ENCODE measurements around the gene GGTLC1.

The GGTLC1 gene

GRCh38 chr20:23988561-23988960, at the start of gene GGTLC1:
GGTLC1 (minus strand) TSS chr20:23988779; CDS start chr20:23986611, 2,168 bp downstream.
- TF ChIP-seq ZNF274 (IDR thresholded peaks at IDR 0.05; ENCODE audit: low read depth, low read length): no peak
- H3K4me3 ChIP-seq (ENCODE audit: low read length): no peak within 1 kb of the TSS

GRCh38 chr20:24034820-24035219, 46.2 kb upstream of the GGTLC1 start:
- no peak overlapping the region for H3K4me3 ChIP-seq (ENCODE audit: low read length)
- TF ChIP-seq ZNF274 (IDR thresholded peaks at IDR 0.05; ENCODE audit: low read depth, low read length): no peak

DNA sequence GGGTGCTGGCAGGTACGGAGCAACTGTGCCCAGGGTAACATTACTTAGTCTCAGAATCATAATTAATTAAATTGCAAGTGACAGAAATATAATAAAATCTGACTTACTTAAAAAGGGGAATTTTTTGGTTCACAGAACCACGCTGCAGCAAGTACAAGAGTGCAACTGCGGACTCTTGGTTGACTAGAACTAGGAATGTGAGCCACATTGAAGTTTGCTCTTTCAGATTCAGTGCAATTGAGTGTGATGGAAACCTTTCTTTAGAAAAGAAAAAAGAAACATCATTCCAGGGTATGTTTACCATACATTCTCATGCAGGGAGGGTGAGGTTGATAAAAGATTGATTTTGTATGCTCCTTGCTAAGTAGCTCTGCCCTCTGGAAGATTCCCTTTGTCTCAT, 45.0 kb upstream of the GGTLC1 start:
- H3K4me3 ChIP-seq (ENCODE audit: low read length): no peak overlapping the region
- no peak for TF ChIP-seq ZNF274 (IDR thresholded peaks at IDR 0.05; ENCODE audit: low read depth, low read length)

DNA sequence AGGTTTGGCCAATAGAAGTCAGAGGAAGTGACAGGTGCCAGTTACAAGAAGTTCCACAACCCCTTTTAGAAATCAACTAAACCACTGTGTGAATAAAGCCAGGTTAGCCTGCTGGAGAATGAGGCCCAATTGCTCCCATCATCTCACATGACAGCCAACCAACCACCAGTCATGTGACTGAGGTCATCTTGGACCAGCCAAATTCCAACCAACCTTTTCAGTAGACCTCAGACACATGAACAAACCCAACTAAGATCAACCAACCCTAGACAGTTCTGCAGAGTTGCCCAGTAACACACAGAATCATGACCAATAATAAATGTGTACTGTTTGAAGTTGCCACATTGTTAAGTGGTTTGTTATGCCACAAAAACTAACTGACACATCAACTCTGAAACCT, 44.6 kb upstream of the GGTLC1 start:
- no peak overlapping the region for H3K4me3 ChIP-seq (ENCODE audit: low read length)
- TF ChIP-seq ZNF274 (IDR thresholded peaks at IDR 0.05; ENCODE audit: low read depth, low read length): no peak

- H3K4me3 ChIP-seq (ENCODE audit: low read length): no peak overlapping the region
- TF ChIP-seq ZNF274 (IDR thresholded peaks at IDR 0.05; ENCODE audit: low read depth, low read length): no peak
Measured at GRCh38 chr20:24032400-24032898, 43.9 kb upstream of the GGTLC1 start.

DNA sequence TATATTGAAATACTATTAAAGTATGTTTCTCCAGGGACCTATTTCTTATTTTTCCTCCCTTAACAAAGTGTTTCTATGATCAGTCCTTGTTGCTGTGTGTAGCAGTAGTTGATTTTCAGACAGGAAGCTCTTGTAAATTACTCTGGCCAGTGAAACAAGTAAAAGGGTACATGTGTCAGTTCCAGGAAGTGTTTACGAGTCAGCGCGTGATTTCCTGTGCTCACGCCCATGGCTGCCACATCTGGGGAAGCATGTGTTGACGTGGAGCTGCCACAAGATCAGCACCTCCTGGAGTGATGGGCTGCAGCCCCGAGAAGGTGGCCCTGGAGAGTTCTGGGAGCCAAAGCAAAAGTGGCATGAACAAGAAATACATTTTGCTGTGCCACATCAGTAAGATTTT, 38.6 kb upstream of the GGTLC1 start:
- no peak for TF ChIP-seq ZNF274 (IDR thresholded peaks at IDR 0.05; ENCODE audit: low read depth, low read length)
- no peak overlapping the region for H3K4me3 ChIP-seq (ENCODE audit: low read length)

GRCh38 chr20:24022621-24023180, 34.1 kb upstream of the GGTLC1 start:
- TF ChIP-seq ZNF274 (IDR thresholded peaks at IDR 0.05; ENCODE audit: low read depth, low read length): no peak
- H3K4me3 ChIP-seq (ENCODE audit: low read length): no peak overlapping the region

DNA sequence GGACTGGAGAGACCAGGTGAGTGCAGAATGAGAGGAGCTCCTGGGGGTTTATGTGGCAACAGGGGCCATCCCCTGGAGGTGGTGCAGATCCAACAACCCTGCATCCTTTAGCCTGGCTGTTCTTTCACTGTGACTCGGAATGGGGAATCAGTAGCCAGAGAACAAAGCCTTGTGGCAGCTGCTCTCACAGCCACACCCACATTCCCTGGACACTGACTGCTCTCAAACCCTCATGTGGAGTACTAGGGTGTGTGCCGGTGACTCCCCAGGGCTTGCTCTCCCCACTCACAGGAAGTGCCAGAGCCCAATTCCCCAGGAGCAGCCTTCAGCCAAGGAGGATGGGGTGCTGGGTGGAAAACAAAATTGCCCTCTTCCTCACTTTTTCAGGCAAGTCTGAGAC, 30.2 kb upstream of the GGTLC1 start:
- no peak for TF ChIP-seq ZNF274 (IDR thresholded peaks at IDR 0.05; ENCODE audit: low read depth, low read length)

GRCh38 chr20:24017458-24017755, 28.8 kb upstream of the GGTLC1 start:
- H3K4me3 ChIP-seq (ENCODE audit: low read length): no peak overlapping the region
- no peak for TF ChIP-seq ZNF274 (IDR thresholded peaks at IDR 0.05; ENCODE audit: low read depth, low read length)

More for the DNA sequence above, 30.2 kb upstream of the GGTLC1 start:
- no peak overlapping the region for H3K4me3 ChIP-seq (ENCODE audit: low read length)

DNA sequence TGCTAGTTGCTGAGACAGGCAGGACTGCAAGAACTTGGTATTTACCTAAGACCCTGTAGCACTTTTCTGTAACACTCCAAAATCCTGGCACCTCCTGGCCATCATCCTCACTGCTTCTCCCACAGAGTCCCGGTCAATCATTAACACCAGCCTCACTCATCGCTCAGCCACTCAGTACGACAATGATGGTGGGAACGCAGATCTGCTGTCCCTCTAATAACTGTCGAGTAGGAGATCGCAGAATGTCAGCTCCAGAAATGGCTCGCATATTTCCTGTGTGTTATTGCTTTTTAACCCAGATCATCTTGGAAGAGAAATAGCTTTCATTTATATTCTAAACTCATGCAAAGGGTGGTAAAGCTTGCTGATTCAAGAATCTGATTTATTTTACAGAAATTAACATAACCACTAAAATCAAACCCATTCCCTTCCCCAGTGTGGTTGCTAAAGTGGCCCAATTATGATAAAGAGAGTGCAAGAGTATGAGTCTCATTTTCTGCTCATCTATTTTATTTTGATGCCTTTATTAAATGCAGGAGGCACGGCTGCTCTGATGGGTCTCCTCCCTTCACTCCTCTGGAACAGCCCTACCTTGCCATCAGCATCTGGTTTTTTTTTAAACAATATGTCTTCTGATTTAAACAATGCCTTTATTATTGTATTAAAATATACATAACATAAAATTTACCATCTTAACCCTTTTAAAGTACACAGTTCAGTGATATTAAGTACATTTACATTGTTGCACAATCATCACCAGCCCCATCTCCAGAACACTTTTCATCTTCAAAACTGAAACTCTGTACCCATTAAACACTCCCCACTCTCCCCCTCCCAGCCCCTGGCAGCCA, 28.3 kb upstream of the GGTLC1 start:
- TF ChIP-seq ZNF274 (IDR thresholded peaks at IDR 0.05; ENCODE audit: low read depth, low read length): no peak
- no peak overlapping the region for H3K4me3 ChIP-seq (ENCODE audit: low read length)

DNA sequence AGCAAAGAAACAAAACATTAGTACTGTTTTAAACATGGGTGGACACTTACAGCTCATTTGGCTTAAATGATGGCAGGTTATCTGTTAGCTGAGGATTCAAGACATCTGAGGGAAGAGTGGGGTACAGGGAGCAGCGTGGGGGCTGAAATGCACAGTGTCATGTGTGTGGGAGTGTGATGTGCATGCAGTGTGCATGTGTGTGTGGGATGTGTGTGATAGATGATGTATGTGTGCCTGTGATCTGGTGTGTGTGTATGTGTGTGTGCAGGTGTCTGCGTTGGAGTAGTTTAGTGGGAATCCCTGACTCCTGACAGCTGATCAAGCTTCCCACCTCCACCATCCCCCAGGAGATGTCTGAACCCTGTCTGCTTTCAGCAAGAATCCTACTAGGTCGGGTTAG, 25.4 kb upstream of the GGTLC1 start:
- no peak for TF ChIP-seq ZNF274 (IDR thresholded peaks at IDR 0.05; ENCODE audit: low read depth, low read length)
- no peak overlapping the region for H3K4me3 ChIP-seq (ENCODE audit: low read length)

- no peak for TF ChIP-seq ZNF274 (IDR thresholded peaks at IDR 0.05; ENCODE audit: low read depth, low read length)
- H3K4me3 ChIP-seq (ENCODE audit: low read length): no peak overlapping the region
Measured at GRCh38 chr20:24011282-24011681, 22.7 kb upstream of the GGTLC1 start.

DNA sequence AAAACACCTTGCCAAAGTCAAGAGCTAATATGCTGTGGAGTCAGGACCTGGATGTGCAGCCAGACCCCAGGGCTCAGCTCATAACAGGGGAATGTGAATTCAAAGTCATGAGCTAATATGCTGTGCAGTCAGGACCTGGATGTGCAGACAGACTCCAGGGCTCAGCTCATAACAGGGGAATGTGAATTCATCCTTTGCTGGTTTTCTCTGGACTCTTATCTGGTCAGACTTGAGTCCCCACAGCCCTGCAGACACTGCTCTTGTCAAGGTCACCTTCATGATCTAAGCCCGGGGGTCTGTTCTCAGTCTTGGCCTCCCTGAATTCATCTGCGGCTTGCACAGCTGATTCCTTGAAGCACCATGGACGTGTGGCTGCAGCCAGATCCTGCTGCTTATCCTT, 19.2 kb upstream of the GGTLC1 start:
- TF ChIP-seq ZNF274 (IDR thresholded peaks at IDR 0.05; ENCODE audit: low read depth, low read length): no peak

DNA sequence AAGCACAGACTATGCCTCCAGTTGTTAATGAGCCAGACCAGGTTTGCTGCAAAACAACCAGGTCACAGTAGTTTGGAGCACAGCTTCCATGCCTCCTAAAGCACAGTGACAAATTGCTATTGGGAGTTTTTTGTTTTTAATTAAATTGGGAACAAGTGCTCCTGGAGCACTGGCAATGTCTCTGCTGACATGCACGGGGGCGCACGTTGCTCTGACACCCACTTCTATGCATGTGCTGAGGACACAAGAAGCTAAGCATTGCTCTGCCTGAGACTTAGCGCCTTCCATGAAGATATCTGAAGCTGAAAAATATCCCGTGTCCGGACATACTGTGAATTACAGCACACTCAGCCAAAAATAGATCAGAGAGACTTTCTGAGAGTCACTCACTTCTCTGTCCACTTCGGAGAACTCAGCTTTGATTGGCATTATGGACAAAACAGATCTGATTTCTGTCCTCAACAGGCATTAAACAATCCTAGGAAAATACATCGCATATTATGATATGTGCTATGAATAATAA, 18.6 kb upstream of the GGTLC1 start:
- no peak overlapping the region for H3K4me3 ChIP-seq (ENCODE audit: low read length)
- TF ChIP-seq ZNF274 (IDR thresholded peaks at IDR 0.05; ENCODE audit: low read depth, low read length): no peak

More for the DNA sequence above, 19.2 kb upstream of the GGTLC1 start:
- no peak overlapping the region for H3K4me3 ChIP-seq (ENCODE audit: low read length)

- no peak for TF ChIP-seq ZNF274 (IDR thresholded peaks at IDR 0.05; ENCODE audit: low read depth, low read length)
- H3K4me3 ChIP-seq (ENCODE audit: low read length): no peak overlapping the region
Measured at GRCh38 chr20:24006626-24007025, 18.0 kb upstream of the GGTLC1 start.
